RPMI7951 (cell line): ENCODE data around the gene DEFB129. TPM values are rescaled to one million over a fixed set of nuclear protein-coding genes. Genes with fewer than 3 reads are reported as not detected.
"Not testable (repeated sequence)": the region's sequence is repeated elsewhere in the genome, so short reads cannot be mapped to it uniquely, and the experiment has no call there.

Source experiments
- DNase-seq: peaks from one replicate; pipeline ENCODE4 v3.0.0-alpha.2; 2012; ENCODE audit warnings: low read depth
- total RNA-seq: library from RNA; depleted of rRNA; stranded (reverse); fragments of >200 nt; shearing (Covaris generic); gene quantifications from 2 replicates; pipeline ENCODE4 v1.2.3, GENCODE V29; 2014; rRNA removed

DEFB129 gene, protein sequence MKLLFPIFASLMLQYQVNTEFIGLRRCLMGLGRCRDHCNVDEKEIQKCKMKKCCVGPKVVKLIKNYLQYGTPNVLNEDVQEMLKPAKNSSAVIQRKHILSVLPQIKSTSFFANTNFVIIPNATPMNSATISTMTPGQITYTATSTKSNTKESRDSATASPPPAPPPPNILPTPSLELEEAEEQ
- not detected in 2 replicates for total RNA-seq

DNA sequence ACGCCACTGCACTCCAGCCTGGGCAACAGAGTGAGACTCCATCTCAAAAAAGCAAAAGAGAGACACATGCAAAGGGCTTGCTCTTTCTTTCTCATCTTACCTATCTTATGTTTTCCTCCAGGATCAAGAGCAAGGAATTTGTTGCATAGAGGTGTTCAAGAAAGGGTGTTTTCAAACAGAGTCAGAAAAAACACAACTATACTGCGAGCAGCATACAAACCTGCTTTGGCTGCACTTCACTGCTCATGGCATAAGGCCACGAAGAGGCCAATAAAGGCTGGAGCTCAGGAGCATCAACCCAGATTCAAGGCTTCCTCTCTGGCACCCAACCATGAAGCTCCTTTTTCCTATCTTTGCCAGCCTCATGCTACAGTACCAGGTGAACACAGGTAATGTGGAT, at the start of gene DEFB129:
Gene DEFB129 (plus strand): TSS at position 301 of the 400 bp plus-strand sequence. CDS start 31 bp downstream, at position 332.
- DNase-seq = no peak

DNA sequence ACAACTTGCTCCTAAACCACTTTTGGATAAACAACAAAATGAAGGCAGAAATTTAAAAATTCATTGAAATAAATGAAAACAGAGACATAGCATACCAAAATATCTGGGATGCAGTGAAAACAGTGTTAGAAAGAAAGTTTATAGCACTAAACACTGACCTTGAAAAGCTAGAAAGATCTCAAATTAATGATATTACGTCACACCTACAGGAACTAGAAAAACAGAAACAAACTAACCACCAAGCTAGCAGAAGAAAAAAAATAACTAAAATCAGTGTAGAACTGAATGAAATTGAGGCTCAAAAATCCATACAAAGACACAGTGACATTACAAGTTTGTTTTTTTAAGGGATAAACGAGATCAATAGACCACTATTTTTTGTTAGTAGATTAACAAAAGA, 42.8 kb upstream of the DEFB129 start:
- DNase-seq = no peak

GRCh38 chr20:187733-188132, 39.3 kb upstream of the DEFB129 start:
- DNase-seq = no peak

- DNase-seq = no peak
Measured at GRCh38 chr20:189611-190010, 37.4 kb upstream of the DEFB129 start, which contains the start of gene DEFB128. DEFB128 (minus strand) TSS chr20:189711; CDS start chr20:189623, 88 bp downstream.

GRCh38 chr20:198225-198624, 28.8 kb upstream of the DEFB129 start:
- no peak for DNase-seq

DNA sequence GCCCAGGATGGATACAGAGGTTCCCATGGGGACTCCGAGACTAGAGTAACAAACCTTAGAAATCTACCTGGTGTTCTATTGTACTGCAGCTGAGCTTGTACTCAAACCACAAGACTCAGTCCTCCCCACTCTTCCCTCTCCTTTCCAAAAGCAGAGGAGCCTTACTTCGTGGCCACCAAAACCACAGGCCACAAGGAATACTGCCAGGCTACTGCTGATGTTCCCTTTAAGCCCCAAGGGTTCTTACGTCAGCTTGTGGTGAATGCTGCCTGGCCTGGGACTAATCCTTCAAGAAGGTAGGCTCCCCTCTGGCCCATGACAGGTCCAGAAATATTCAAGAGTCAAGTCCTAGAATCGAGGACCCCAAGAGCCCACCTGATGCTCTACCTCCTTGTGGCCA, 27.1 kb upstream of the DEFB129 start:
- DNase-seq = peak; percentile 83

- DNase-seq = not testable (repeated sequence)
Measured at GRCh38 chr20:203630-204029, 23.4 kb upstream of the DEFB129 start.

GRCh38 chr20:208942-209566, 18.0 kb upstream of the DEFB129 start:
- DNase-seq = peak; percentile 71

DNA sequence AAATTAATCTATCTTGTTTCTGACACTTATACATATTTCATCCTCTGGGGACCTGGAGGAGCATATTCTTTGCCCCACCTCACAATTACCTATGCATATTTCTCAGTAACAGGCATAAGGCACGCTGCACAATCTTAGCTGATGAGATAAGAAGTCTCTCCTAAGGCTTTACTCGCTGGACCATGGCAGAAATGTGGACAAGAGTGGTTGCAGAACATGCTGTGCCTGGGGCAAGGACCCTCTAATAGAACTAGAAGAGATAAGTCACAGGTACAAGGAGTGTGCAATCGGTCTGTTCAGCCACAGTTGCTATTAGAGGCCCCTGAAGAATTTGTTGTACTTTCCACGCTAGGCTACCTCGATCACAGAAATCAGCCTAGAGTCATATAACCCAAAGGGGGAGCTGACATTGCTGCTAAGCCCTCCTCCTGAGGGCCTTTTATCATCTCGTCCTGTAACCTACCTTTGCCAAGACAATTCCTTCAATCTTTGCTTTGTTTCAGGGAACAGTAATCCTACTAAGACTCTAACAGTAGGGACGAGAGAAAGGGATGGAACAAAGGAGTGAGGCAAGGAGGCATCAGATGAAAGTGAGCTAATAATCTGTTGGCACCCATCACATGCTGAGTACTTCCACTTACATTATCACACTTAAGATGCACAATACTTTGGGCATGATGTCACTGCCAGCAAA, 16.1 kb upstream of the DEFB129 start:
- DNase-seq = no peak

DNA sequence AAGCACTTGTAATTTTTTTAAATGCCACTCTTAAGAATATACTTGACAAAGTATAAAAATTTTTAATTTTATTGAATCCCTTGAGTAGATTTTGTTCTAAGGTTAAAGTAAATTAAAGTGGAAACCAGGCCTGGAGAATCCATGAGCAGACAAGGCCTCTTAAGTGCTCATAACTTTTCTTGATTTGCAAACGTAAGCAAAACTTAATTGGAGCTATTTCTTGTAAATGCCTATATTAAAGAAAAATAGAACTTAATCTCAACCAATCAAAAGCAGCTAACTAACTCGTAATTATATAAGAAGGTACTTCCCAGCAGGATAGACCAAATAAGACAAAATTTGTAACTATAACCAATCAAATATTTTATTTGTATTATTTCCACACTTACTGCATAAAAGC, 12.7 kb upstream of the DEFB129 start:
- DNase-seq = no peak

- DNase-seq = no peak
Measured at GRCh38 chr20:215796-216195, 11.3 kb upstream of the DEFB129 start.

DNA sequence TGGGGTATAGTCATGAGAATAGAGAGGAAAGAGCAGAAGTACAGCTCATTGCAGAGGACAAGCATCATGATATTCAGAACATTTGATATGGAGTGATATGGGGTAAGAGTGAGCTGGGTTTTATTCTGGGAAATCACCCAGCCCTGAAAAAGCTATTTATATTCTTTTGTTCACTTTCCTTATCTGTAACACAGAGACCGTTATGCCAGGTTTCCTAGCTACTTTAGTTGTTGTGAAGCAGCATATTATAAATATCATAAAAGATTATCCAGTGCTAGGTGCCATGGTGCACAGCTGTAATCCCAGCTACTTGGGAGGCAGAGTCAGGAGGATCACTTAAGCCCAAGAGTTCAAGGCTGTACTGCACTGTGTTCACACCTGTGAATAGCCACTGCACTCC, 9.8 kb upstream of the DEFB129 start:
- DNase-seq = no peak

DNA sequence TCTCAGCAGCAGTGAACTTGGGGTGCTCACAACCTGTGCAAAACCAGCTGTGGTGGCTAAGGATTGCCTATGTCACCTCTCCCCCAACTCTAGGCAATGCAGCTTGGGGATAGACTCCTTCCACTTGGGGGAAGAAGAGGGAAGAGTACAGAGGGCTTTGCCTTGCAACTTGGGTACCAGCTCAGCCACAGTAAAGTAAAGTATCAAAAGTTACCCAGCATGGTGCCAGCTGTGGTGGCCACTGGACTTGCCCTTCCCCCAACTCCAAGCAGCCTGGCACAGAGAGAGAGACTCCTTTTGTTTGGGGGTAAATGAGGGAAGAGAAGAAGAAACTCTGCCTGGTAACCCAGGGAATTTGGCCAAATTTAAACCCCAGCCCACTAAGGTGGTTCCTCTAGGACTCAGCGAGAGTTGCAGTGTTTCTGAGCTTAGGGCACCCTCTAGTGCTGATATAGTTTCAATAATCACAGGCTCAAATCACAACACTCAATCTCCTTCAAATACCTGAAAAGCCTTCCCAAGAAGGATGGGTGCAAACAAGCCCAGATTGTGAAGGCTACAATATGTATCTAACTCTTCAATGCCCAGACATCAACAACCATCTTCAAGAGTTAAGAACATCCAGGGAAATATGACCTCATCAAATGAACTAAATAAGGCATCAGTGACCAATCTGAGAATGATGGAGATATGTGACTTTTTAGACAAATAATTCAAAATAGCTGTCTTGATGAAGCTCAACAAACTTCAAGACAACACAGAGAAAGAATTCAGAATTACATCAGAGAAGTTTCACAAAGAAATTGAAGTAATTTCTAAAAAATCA, 7.6 kb upstream of the DEFB129 start:
- peak; percentile 43 for DNase-seq

DNA sequence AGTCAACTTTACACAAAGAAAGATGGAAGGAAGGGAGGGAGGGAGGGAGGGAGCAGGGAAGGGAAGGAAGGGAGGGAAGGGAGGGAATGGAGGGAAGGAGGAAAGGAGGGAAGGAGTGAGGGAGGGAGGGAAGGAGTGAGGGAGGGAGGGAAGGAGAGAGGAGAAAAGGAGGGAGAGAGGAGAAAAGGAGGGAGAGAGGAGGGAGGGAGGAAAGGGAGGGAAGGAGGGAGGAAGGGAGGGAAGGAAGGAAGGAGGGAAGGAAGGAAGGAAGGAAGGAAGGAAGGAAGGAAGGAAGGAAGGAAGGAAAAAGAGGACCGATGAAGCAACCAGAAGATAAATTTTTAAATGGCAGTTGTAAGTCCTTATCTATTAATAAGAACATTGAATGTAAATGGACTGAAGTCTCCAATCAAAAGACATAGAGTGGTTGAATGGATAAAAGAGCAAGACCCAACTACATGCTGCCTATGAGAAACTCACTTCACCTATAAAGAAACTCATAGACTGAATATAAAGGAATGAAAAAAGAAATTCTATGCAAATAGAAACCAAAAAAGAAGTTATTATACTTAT, 5.7 kb upstream of the DEFB129 start:
- no peak for DNase-seq

DNA sequence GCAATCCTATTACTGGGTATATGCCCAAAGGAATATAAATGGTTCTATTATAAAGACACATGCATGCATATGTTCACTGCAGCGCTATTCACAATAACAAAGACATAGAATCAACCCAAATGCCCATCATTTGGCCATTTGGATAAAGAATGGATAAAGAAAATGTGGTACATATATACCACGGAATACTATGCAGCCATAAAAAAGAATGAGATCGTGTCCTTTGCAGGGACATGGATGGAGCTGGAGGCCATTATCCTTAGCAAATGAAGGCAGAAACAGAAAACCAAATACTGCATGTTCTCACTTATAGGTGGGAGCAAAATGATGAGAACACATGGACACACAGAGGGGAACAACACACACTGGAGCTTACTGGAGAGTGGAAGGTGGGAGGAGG, 1.2 kb upstream of the DEFB129 start:
- not testable (repeated sequence) for DNase-seq

- DNase-seq = no peak
Measured at GRCh38 chr20:227439-228105, 514 bp downstream of the DEFB129 start.

DNA sequence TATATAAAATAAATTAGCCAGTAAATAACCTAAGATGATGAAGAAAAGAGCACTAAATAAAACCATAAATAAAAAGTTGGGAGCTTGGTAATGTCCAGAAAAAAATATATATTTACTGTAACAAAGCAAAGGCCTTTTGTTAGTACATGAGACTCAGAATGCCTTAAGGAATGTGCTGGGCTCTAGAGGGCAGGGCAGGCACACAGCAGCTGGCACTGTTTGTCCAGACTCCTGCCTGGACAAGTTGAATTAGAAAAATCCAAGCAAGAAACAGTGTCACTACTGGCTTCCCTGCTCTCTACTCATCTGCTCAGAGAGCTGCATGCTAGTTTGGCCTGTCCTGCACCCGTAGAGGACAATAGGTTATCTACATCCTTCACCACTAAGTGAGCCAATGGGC, 8.8 kb downstream of the DEFB129 start:
- peak; percentile 31 for DNase-seq

GRCh38 chr20:237489-237888, 10.4 kb downstream of the DEFB129 start:
- DNase-seq = no peak

DNA sequence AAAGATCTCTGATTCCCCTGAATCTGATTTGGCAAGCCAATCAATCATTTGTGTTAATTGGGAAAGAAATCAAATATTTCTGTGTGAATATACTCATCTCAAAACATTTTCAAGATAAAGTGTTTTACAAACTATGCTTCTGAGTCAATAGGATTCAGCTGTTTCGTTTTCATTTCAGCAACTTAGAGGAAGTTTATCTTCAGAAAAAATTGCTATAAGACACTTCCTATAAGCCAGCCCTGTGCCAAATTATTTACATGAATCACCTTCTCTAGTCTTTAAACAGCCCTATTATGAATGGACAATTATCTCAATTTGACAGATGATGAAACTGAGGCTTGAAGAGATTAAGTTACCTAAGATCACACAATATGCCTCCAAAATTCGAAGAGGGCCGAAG, 10.9 kb downstream of the DEFB129 start:
- DNase-seq = no peak

GRCh38 chr20:242905-243304, 15.8 kb downstream of the DEFB129 start:
- no peak for DNase-seq

DNA sequence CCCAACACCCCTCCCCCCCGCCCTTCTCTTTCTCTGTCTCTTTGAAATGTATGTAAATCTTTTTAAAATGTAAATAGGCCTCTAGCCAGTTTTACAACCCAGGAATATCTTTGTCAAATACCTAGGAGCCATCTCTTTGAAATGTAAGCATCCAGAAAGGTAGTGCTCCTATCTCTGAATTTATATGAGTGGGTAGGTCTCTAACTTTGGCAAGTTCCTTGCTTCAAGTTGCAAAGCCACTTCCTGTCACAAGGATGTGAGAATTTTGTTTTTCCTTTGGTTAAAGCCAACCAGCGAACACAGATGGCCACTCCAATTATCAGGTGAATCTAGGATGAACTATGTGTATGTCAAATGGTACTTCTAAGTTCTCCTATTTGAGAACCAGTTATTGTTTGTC, 24.3 kb downstream of the DEFB129 start:
- no peak for DNase-seq
